ENCODE results near the gene NBPF6. TPM values are rescaled to one million over a fixed set of nuclear protein-coding genes. Genes with fewer than 3 reads are reported as not detected.
"Not testable (repeated sequence)": the region's sequence is repeated elsewhere in the genome, so short reads cannot be mapped to it uniquely, and the experiment has no call there.

Gene NBPF6
- total and polyA plus RNA-seq, 10 of the 15 experiments (the other 5 are each of a cell fraction or from before 2014, with no cell fraction given), result not detected

DNA sequence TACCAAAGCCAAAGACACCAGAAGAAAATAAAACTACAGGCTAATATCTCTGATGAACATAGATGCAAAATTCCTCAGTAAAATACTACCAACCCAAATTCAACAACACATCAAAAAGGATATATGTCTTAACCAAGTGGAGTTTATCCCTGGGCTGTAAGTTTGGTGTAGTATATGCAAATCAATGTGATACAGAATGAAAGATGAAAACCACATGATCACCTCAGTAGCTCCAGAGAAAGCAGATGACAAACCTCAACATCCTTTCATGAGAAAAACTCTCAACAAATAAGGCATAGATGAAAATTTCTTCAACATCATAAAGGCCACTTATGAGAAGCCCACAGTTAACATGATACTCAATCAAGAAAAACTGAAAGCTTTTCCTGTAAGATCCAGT, 11.6 kb upstream of the NBPF6 start:
- H3K36me3 ChIP-seq (ENCODE audit: control insufficient read depth in 2 of 2, insufficient read depth in 2 of 2, low read length in 1 of 2); H2AFZ ChIP-seq (ENCODE audit: control insufficient read depth, low read depth, low read length); H4K20me1 ChIP-seq (ENCODE audit: control insufficient read depth, insufficient read depth); H3K27me3 ChIP-seq (replicated peaks in 1 of 2; ENCODE audit: control insufficient read depth in 2 of 2, insufficient read depth in 2 of 2, low read length in 1 of 2); intact Hi-C loops (cut with micrococcal nuclease; ENCODE audit: unreplicated experiment); RAD21 ChIA-PET (ENCODE audit: unreplicated experiment); DNase-seq (ENCODE audit: low read depth, low spot score); POLR2A ChIA-PET; SMC1A ChIA-PET (ENCODE audit: uncharacterized antibody, unreplicated experiment); H3K4me1 ChIP-seq (ENCODE audit: control insufficient read depth, insufficient read depth, low read length); BruUV-seq (replicated peaks); in situ Hi-C loops (cut with MboI); H3K9me3 ChIP-seq (replicated peaks; ENCODE audit: control insufficient read depth, insufficient read depth, low read length); H3K9ac ChIP-seq (ENCODE audit: control insufficient read depth, insufficient read depth, low read length); H3K4me2 ChIP-seq (ENCODE audit: control insufficient read depth, insufficient read depth); FAIRE-seq; H3K27ac ChIP-seq (ENCODE audit: control insufficient read depth, insufficient read depth); H3K4me3 ChIP-seq; H3K79me2 ChIP-seq (ENCODE audit: control insufficient read depth, insufficient read depth, low read length); CTCF ChIA-PET: not testable (repeated sequence)
- peak; percentile 71 for ATAC-seq

DNA sequence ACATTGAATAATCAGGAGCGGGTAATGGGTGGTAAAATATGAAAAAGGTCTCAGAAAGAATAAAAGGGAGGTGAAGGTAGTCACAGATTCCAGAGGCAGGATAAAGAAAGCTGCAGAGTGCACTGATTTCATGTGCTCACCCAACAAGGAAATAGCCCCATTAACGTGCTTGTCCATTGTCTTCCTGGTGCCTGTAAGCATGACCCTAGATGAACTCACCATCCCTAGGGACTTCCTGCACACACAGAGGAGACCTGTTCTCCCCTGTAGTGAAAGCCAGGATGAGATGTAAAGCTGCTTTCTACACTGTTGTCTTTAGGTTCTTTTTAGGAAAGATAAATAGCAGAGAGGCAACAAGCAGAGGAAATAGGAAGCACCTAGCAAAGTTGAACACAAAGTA, 4.4 kb downstream of the NBPF6 start:
- CTCF ChIA-PET; ATAC-seq; intact Hi-C loops (cut with micrococcal nuclease; ENCODE audit: unreplicated experiment); H3K9me3 ChIP-seq (replicated peaks; ENCODE audit: control insufficient read depth, insufficient read depth, low read length); DNase-seq (ENCODE audit: low read depth, low spot score); H3K27me3 ChIP-seq (replicated peaks in 1 of 2; ENCODE audit: control insufficient read depth in 2 of 2, insufficient read depth in 2 of 2, low read length in 1 of 2); POLR2A ChIA-PET; H3K36me3 ChIP-seq (ENCODE audit: control insufficient read depth in 2 of 2, insufficient read depth in 2 of 2, low read length in 1 of 2); H3K79me2 ChIP-seq (ENCODE audit: control insufficient read depth, insufficient read depth, low read length); H3K4me2 ChIP-seq (ENCODE audit: control insufficient read depth, insufficient read depth); in situ Hi-C loops (cut with MboI); BruUV-seq (replicated peaks); H3K4me1 ChIP-seq (ENCODE audit: control insufficient read depth, insufficient read depth, low read length); H4K20me1 ChIP-seq (ENCODE audit: control insufficient read depth, insufficient read depth); H2AFZ ChIP-seq (ENCODE audit: control insufficient read depth, low read depth, low read length); FAIRE-seq; SMC1A ChIA-PET (ENCODE audit: uncharacterized antibody, unreplicated experiment); RAD21 ChIA-PET (ENCODE audit: unreplicated experiment); H3K27ac ChIP-seq (ENCODE audit: control insufficient read depth, insufficient read depth); H3K4me3 ChIP-seq; H3K9ac ChIP-seq (ENCODE audit: control insufficient read depth, insufficient read depth, low read length): not testable (repeated sequence)
- WGBS (ENCODE audit: insufficient coverage, insufficient replicate concordance, low lambda C conversion rate, missing lambda C conversion rate), result no CpG with 5 or more reads among the region's 2 CpGs

DNA sequence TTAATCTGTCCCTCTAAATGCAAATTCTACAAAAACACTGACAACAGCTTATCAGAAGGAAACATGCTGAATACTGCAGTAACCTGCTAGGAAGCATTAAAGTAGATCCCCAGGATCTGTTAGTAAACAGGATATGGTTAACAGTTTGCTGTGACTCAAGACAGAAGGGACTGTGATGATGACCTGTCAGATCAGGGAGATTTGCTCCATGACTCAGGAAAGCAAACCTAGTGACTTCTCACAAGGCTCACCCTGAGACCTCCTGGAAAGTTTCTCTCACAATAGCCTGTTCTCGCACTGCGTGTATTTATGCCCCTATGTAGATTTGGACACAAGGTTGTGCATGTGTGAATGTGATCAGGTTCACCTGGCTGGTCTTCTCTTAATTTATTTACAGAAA, 8.5 kb downstream of the NBPF6 start:
- BruUV-seq (replicated peaks); H2AFZ ChIP-seq (ENCODE audit: control insufficient read depth, low read depth, low read length); H3K27ac ChIP-seq (ENCODE audit: control insufficient read depth, insufficient read depth); H3K79me2 ChIP-seq (ENCODE audit: control insufficient read depth, insufficient read depth, low read length); FAIRE-seq; H3K9me3 ChIP-seq (replicated peaks; ENCODE audit: control insufficient read depth, insufficient read depth, low read length); in situ Hi-C loops (cut with MboI); H3K4me1 ChIP-seq (ENCODE audit: control insufficient read depth, insufficient read depth, low read length); ATAC-seq; H3K36me3 ChIP-seq (ENCODE audit: control insufficient read depth in 2 of 2, insufficient read depth in 2 of 2, low read length in 1 of 2); SMC1A ChIA-PET (ENCODE audit: uncharacterized antibody, unreplicated experiment); POLR2A ChIA-PET; RAD21 ChIA-PET (ENCODE audit: unreplicated experiment); H4K20me1 ChIP-seq (ENCODE audit: control insufficient read depth, insufficient read depth); H3K9ac ChIP-seq (ENCODE audit: control insufficient read depth, insufficient read depth, low read length); CTCF ChIA-PET; intact Hi-C loops (cut with micrococcal nuclease; ENCODE audit: unreplicated experiment); H3K27me3 ChIP-seq (replicated peaks in 1 of 2; ENCODE audit: control insufficient read depth in 2 of 2, insufficient read depth in 2 of 2, low read length in 1 of 2); H3K4me2 ChIP-seq (ENCODE audit: control insufficient read depth, insufficient read depth); H3K4me3 ChIP-seq; DNase-seq (ENCODE audit: low read depth, low spot score): not testable (repeated sequence)
- no CpG with 5 or more reads among the region's 2 CpGs for WGBS (ENCODE audit: insufficient coverage, insufficient replicate concordance, low lambda C conversion rate, missing lambda C conversion rate)

DNA sequence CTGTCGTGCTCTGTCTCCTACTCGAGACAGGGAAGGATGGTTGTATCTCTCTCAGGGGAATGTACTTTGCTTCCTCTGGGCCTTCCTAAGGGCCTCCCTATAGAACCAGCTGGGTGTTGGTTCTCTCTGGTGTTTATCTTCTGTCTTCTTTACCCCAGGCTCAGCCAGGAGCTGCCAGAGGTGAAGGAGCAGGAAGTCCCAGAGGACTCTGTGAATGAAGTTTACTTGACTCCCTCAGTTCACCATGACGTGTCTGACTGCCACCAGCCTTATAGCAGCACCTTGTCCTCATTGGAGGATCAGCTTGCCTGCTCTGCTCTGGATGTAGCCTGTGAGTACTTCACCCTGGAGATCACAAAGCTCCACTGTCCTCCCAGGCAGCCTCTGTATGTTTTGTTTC, 11.6 kb downstream of the NBPF6 start:
- SMC1A ChIA-PET (ENCODE audit: uncharacterized antibody, unreplicated experiment); intact Hi-C loops (cut with micrococcal nuclease; ENCODE audit: unreplicated experiment); ATAC-seq; H4K20me1 ChIP-seq (ENCODE audit: control insufficient read depth, insufficient read depth); BruUV-seq (replicated peaks); in situ Hi-C loops (cut with MboI); FAIRE-seq; H3K27ac ChIP-seq (ENCODE audit: control insufficient read depth, insufficient read depth); H3K36me3 ChIP-seq (ENCODE audit: control insufficient read depth in 2 of 2, insufficient read depth in 2 of 2, low read length in 1 of 2); H3K9ac ChIP-seq (ENCODE audit: control insufficient read depth, insufficient read depth, low read length); H3K27me3 ChIP-seq (replicated peaks in 1 of 2; ENCODE audit: control insufficient read depth in 2 of 2, insufficient read depth in 2 of 2, low read length in 1 of 2); H2AFZ ChIP-seq (ENCODE audit: control insufficient read depth, low read depth, low read length); DNase-seq (ENCODE audit: low read depth, low spot score); H3K79me2 ChIP-seq (ENCODE audit: control insufficient read depth, insufficient read depth, low read length); H3K9me3 ChIP-seq (replicated peaks; ENCODE audit: control insufficient read depth, insufficient read depth, low read length); RAD21 ChIA-PET (ENCODE audit: unreplicated experiment); H3K4me3 ChIP-seq; CTCF ChIA-PET; H3K4me2 ChIP-seq (ENCODE audit: control insufficient read depth, insufficient read depth); POLR2A ChIA-PET; H3K4me1 ChIP-seq (ENCODE audit: control insufficient read depth, insufficient read depth, low read length): not testable (repeated sequence)
- WGBS (ENCODE audit: insufficient coverage, insufficient replicate concordance, low lambda C conversion rate, missing lambda C conversion rate), result no CpG with 5 or more reads among the region's 3 CpGs
